Smooth muscle cell (in vitro differentiated cells): ENCODE measurements around the gene APBA2. TPM values are rescaled to one million over a fixed set of nuclear protein-coding genes. Genes with fewer than 3 reads are reported as not detected.
A peak's percentile ranks its signal among the peaks of the same experiment; 100 is the strongest.

Experiments
- DNase-seq: peaks from one replicate; lab custom pipeline; 2025; ENCODE audit not compliant: unreplicated experiment; lab: John Stamatoyannopoulos, UW
- H2AFZ ChIP-seq: fragments of 200-600 bp; sonication (generic); 2 replicates; pipeline ENCODE4 v1.6.0; 2016; ENCODE audit warnings: antibody characterized with exemption, low read depth, mild to moderate bottlenecking
- H3F3A ChIP-seq: fragments of 200-600 bp; sonication (generic); 2 replicates; pipeline ENCODE4 v1.6.0; 2017; ENCODE audit warnings: antibody characterized with exemption, low read depth
- H3K27ac ChIP-seq: fragments of 200-600 bp; sonication (generic); 2 replicates; pipeline ENCODE4 v1.5.1; 2016; ENCODE audit warnings: low read depth, mild to moderate bottlenecking
- H3K27me3 ChIP-seq: fragments of 200-600 bp; sonication (generic); 2 replicates; pipeline ENCODE4 v1.6.1; 2016; ENCODE audit warnings: low read depth, mild to moderate bottlenecking
- H3K36me3 ChIP-seq: fragments of 200-600 bp; sonication (generic); 2 replicates; pipeline ENCODE4 v1.5.1; 2016; ENCODE audit warnings: low read depth
- H3K4me1 ChIP-seq: fragments of 200-600 bp; sonication (generic); 2 replicates; pipeline ENCODE4 v1.5.1; 2016; ENCODE audit warnings: low read depth
- H3K4me2 ChIP-seq: fragments of 200-600 bp; sonication (generic); 2 replicates; pipeline ENCODE4 v1.6.0; 2016; ENCODE audit warnings: mild to moderate bottlenecking
- H3K4me3 ChIP-seq: fragments of 200-600 bp; sonication (generic); 2 replicates; pipeline ENCODE4 v1.5.1; 2016; ENCODE audit warnings: mild to moderate bottlenecking
- H3K79me2 ChIP-seq: fragments of 200-600 bp; sonication (generic); 2 replicates; pipeline ENCODE4 v1.6.0; 2016; ENCODE audit warnings: low read depth, mild to moderate bottlenecking
- H3K9ac ChIP-seq: fragments of 200-600 bp; sonication (generic); 2 replicates; pipeline ENCODE4 v1.6.0; 2016; ENCODE audit warnings: low read depth
- H3K9me3 ChIP-seq: fragments of 200-600 bp; sonication (generic); replicated peaks from 2 replicates; pipeline ENCODE4 v1.5.1; 2016; ENCODE audit warnings: low read depth
- H4K20me1 ChIP-seq: fragments of 200-600 bp; sonication (generic); 2 replicates; pipeline ENCODE4 v1.6.0; 2016; ENCODE audit warnings: low read depth
- CTCF ChIP-seq: fragments of 200-600 bp; sonication (generic); IDR thresholded peaks from 2 replicates; pipeline ENCODE4 v1.5.1; 2017; ENCODE audit warnings: borderline replicate concordance, mild to moderate bottlenecking, antibody characterized with exemption; ENCODE audit not compliant: insufficient read depth, poor library complexity, severe bottlenecking
- WGBS: methylation state at CpG from one replicate; pipeline ENCODE4 v1.1.7; 2016; ENCODE audit warnings: low lambda C conversion rate; 5-methylcytosine and 5-hydroxymethylcytosine counted together
- polyA plus RNA-seq: library from polyadenylated mRNA; unstranded; fragments of >200 nt; fragmentation: Nextera tagmentation; extraction: Ambion mirVana; gene quantifications from 2 replicates; pipeline ENCODE4 v1.2.1, GENCODE V29; 2016
- total RNA-seq: library from RNA; depleted of rRNA; stranded (reverse); fragments of >200 nt; gene quantifications from 2 replicates; pipeline ENCODE4 v1.2.3, GENCODE V29; 2014

The APBA2 gene
- total and polyA plus RNA-seq, 2 experiments from 2014 or later, result 10.2 to 14.9 TPM

- Histone ChIP-seq H3K79me2 (no peaks in the 10 kb centered on the region), H3K27ac (no peak overlapping the region), H3F3A (no peaks in the 10 kb centered on the region), H4K20me1 (no peaks in the 10 kb centered on the region), H3K27me3 (no peaks in the 10 kb centered on the region), H3K9ac (no peak overlapping the region), H2AFZ (no peak overlapping the region), H3K9me3 (no peaks in the 10 kb centered on the region), H3K4me1 (no peaks in the 10 kb centered on the region), H3K4me3 (no peak overlapping the region), H3K36me3 (no peaks in the 10 kb centered on the region), H3K4me2 (no peak overlapping the region)
- WGBS, result 88% methylated on average over 12 of the region's 12 CpGs
- no peak for DNase-seq
- peak; percentile 10 for TF ChIP-seq CTCF
These were observed 36.3 kb downstream of the APBA2 start for GRCh38 chr15:28921919-28922706.

GRCh38 chr15:28922707-28923012 is 36.9 kb downstream of the APBA2 start:
- Histone ChIP-seq H3K27ac (no peak overlapping the region), H3K4me1 (no peaks in the 10 kb centered on the region), H3K4me3 (no peak overlapping the region), H3K36me3 (no peaks in the 10 kb centered on the region), H4K20me1 (no peaks in the 10 kb centered on the region), H3K9me3 (no peaks in the 10 kb centered on the region), H3K79me2 (no peaks in the 10 kb centered on the region), H3K27me3 (no peaks in the 10 kb centered on the region), H3F3A (no peaks in the 10 kb centered on the region), H3K9ac (no peak overlapping the region), H2AFZ (no peak overlapping the region), H3K4me2 (no peak overlapping the region)
- DNase-seq, result no peak
- 92% methylated on average over 5 of the region's 5 CpGs for WGBS
- no peak for TF ChIP-seq CTCF

- Histone ChIP-seq H3K4me3 (no peak overlapping the region), H3K27me3 (no peaks in the 10 kb centered on the region), H3K36me3 (no peaks in the 10 kb centered on the region), H3K9me3 (no peaks in the 10 kb centered on the region), H3K4me1 (no peaks in the 10 kb centered on the region), H4K20me1 (no peaks in the 10 kb centered on the region), H3K79me2 (no peaks in the 10 kb centered on the region), H3F3A (no peaks in the 10 kb centered on the region), H3K4me2 (no peak overlapping the region), H3K27ac (no peak overlapping the region), H2AFZ (no peak overlapping the region), H3K9ac (no peak overlapping the region)
- DNase-seq, result no peak
- TF ChIP-seq CTCF, result no peak
- 89% methylated on average over 8 of the region's 8 CpGs for WGBS
These were observed 38.0 kb downstream of the APBA2 start for GRCh38 chr15:28923726-28924280.

- WGBS, result 86% methylated on average over 5 of the region's 5 CpGs
- H3K4me3 ChIP-seq, result no peak overlapping the region
- DNase-seq, result no peak
- no peaks in the 10 kb centered on the region for H3K4me1 ChIP-seq
- H3F3A ChIP-seq, result no peaks in the 10 kb centered on the region
- no peak overlapping the region for H3K9ac ChIP-seq
- no peaks in the 10 kb centered on the region for H3K27me3 ChIP-seq
- no peak for TF ChIP-seq CTCF
- H3K9me3 ChIP-seq, result no peaks in the 10 kb centered on the region
- H3K79me2 ChIP-seq, result no peaks in the 10 kb centered on the region
- H3K27ac ChIP-seq, result no peak overlapping the region
- no peak overlapping the region for H2AFZ ChIP-seq
- H4K20me1 ChIP-seq, result no peaks in the 10 kb centered on the region
- no peaks in the 10 kb centered on the region for H3K36me3 ChIP-seq
- H3K4me2 ChIP-seq, result no peak overlapping the region
These were observed 41.3 kb downstream of the APBA2 start for GRCh38 chr15:28927043-28927442.
